Natural killer cell (primary cell): ENCODE data around the gene PRIMPOL. TPM values are rescaled to one million over a fixed set of nuclear protein-coding genes. Genes with fewer than 3 reads are reported as not detected.

Source experiments
- ATAC-seq, 3 donors: fragments of 150-1000 bp in 2 of 3; fragments of 200-7000 bp in 1 of 3; cut with Tn5 transposase; 1 replicate in 1 of 3; 2 replicates in 2 of 3; pipeline ENCODE4 v1.10.0; 2021; ENCODE audit warnings: mild to moderate bottlenecking in 2 of 3, moderate library complexity in 2 of 3
- DNase-seq, 2 donors: peaks; one replicate each; pipeline versions ENCODE4 v3.0.0 to v3.0.0-alpha.2; 2013 to 2021; ENCODE audit warnings: mixed read lengths in 1 of 2
- H3K27ac ChIP-seq: one replicate; pipeline ENCODE4 v1.5.1; 2013; ENCODE audit warnings: mild to moderate bottlenecking, low read length
- H3K27me3 ChIP-seq: one replicate; pipeline ENCODE4 v1.6.1; 2013; ENCODE audit warnings: low read length; ENCODE audit not compliant: control insufficient read depth, insufficient read depth
- H3K36me3 ChIP-seq: one replicate; pipeline ENCODE4 v1.6.1; 2013; ENCODE audit warnings: low read length; ENCODE audit not compliant: control insufficient read depth, insufficient read depth
- H3K4me1 ChIP-seq: one replicate; pipeline ENCODE4 v1.6.1; 2013; ENCODE audit warnings: low read length; ENCODE audit not compliant: control insufficient read depth, insufficient read depth
- H3K4me3 ChIP-seq: one replicate; pipeline ENCODE4 v1.5.1; 2013; ENCODE audit warnings: low read length
- H3K9me3 ChIP-seq: one replicate; pipeline ENCODE4 v1.6.1; 2013; ENCODE audit warnings: low read length; ENCODE audit not compliant: control insufficient read depth, insufficient read depth
- H3K27ac Mint-ChIP-seq, 2 donors: one replicate each; pipeline ENCODE4 v1.8.0; 2022; ENCODE audit warnings: mild to moderate bottlenecking in 2 of 2, mixed read lengths in 2 of 2, moderate library complexity in 1 of 2
- H3K27me3 Mint-ChIP-seq, 2 donors: one replicate each; pipeline ENCODE4 v1.8.0; 2022; ENCODE audit warnings: low read depth in 2 of 2, mixed read lengths in 2 of 2
- H3K36me3 Mint-ChIP-seq: one replicate; pipeline ENCODE4 v1.8.0; 2022; ENCODE audit warnings: mixed read lengths
- H3K4me1 Mint-ChIP-seq, 2 donors: one replicate each; pipeline ENCODE4 v1.8.0; 2022; ENCODE audit warnings: mixed read lengths in 2 of 2
- H3K4me3 Mint-ChIP-seq: one replicate; pipeline ENCODE4 v1.8.0; 2022; ENCODE audit warnings: mild to moderate bottlenecking, moderate library complexity, mixed read lengths
- H3K9me3 Mint-ChIP-seq, 2 donors: one replicate each; pipeline ENCODE4 v1.8.0; 2022; ENCODE audit warnings: mixed read lengths in 2 of 2
- CTCF ChIP-seq: fragments of 200-600 bp; IDR thresholded peaks from one replicate; pipeline ENCODE4 v1.8.0; 2022; ENCODE audit warnings: antibody characterized with exemption
- WGBS: methylation state at CpG from one replicate; pipeline ENCODE4 v1.1.7; 2013; ENCODE audit warnings: missing lambda C conversion rate; ENCODE audit not compliant: insufficient coverage; 5-methylcytosine and 5-hydroxymethylcytosine counted together
- intact Hi-C: fragments of 100-400 bp; cut with micrococcal nuclease; formaldehyde crosslinking; loops from one replicate; pipeline ENCODE4 v1.14.2; 2022
- total RNA-seq, 4 donors: library from RNA; stranded (reverse); fragments of 120-200 nt in 1 of 4; gene quantifications; one replicate each; pipeline versions ENCODE4 v1.2.3 to v1.2.4, GENCODE V29; 2013 to 2022

PRIMPOL gene
- total RNA-seq, 3 donors from 2014 or later (not counting 1 experiment from before 2014, with no cell fraction given) = 13.2 to 17.9 (median 16.9) TPM

GRCh38 chr4:184681916-184682315 is 32.4 kb downstream of the PRIMPOL start:
- Mint-ChIP-seq H3K27me3 (no peaks in the 10 kb centered on the region), H3K36me3 (no peaks in the 10 kb centered on the region), H3K27ac (no peak overlapping the region), H3K4me3 (no peak overlapping the region), H3K9me3 (no peaks in the 10 kb centered on the region), H3K4me1 (peaks cover 13% of the 10 kb centered on the region in 2 donors)
- Histone ChIP-seq H3K27ac (no peak overlapping the region), H3K9me3 (no peaks in the 10 kb centered on the region), H3K36me3 (no peaks in the 10 kb centered on the region), H3K4me3 (no peak overlapping the region), H3K27me3 (no peaks in the 10 kb centered on the region), H3K4me1 (peaks cover 4% of the 10 kb centered on the region)
- DNase-seq = no peak
- TF ChIP-seq CTCF = no peak
- 86% methylated on average over 1 of the region's 1 CpG for WGBS
- intact Hi-C loops = no loop called here
- ATAC-seq = no peak

- DNase-seq = no peak
- ATAC-seq = peak in 2 of 3 donors; percentile 29 to 90
- Histone ChIP-seq H3K27me3 (no peaks in the 10 kb centered on the region), H3K4me1 (peaks cover 4% of the 10 kb centered on the region), H3K36me3 (no peaks in the 10 kb centered on the region), H3K27ac (peak overlapping the region; percentile 6), H3K4me3 (no peak overlapping the region), H3K9me3 (no peaks in the 10 kb centered on the region)
- Mint-ChIP-seq H3K4me1 (peaks cover 13% of the 10 kb centered on the region in 2 donors), H3K36me3 (no peaks in the 10 kb centered on the region), H3K27ac (peak overlapping the region; percentile 80 to 90), H3K4me3 (no peak overlapping the region), H3K9me3 (no peaks in the 10 kb centered on the region), H3K27me3 (no peaks in the 10 kb centered on the region)
- no peak for TF ChIP-seq CTCF
- 26% methylated on average over 5 of the region's 5 CpGs for WGBS
- intact Hi-C loops = no loop called here
Measured at GRCh38 chr4:184684491-184685189, 35.1 kb downstream of the PRIMPOL start.

- H3K36me3 ChIP-seq = peaks cover 9% of the 10 kb centered on the region
- no peak overlapping the region for H3K4me3 ChIP-seq
- Mint-ChIP-seq H3K27me3 (no peaks in the 10 kb centered on the region), H3K36me3 (no peaks in the 10 kb centered on the region), H3K9me3 (no peaks in the 10 kb centered on the region), H3K4me3 (no peak overlapping the region), H3K4me1 (peaks cover 13% of the 10 kb centered on the region in 2 donors), H3K27ac (no peak overlapping the region)
- H3K27me3 ChIP-seq = no peaks in the 10 kb centered on the region
- intact Hi-C loops = no loop called here
- 50% methylated on average over 2 of the region's 3 CpGs for WGBS
- no peak overlapping the region for H3K27ac ChIP-seq
- DNase-seq (no peak), ATAC-seq (no peak)
- peaks cover 4% of the 10 kb centered on the region for H3K4me1 ChIP-seq
- no peaks in the 10 kb centered on the region for H3K9me3 ChIP-seq
- TF ChIP-seq CTCF = no peak
Measured at GRCh38 chr4:184688005-184688404, 38.5 kb downstream of the PRIMPOL start.

GRCh38 chr4:184688447-184688846 is 38.9 kb downstream of the PRIMPOL start:
- Mint-ChIP-seq H3K27ac (no peak overlapping the region), H3K27me3 (no peaks in the 10 kb centered on the region), H3K4me1 (peaks cover 13% of the 10 kb centered on the region in 2 donors), H3K36me3 (no peaks in the 10 kb centered on the region), H3K4me3 (no peak overlapping the region), H3K9me3 (no peaks in the 10 kb centered on the region)
- H3K4me1 ChIP-seq = peaks cover 4% of the 10 kb centered on the region
- H3K36me3 ChIP-seq = peaks cover 12% of the 10 kb centered on the region
- no peaks in the 10 kb centered on the region for H3K27me3 ChIP-seq
- H3K27ac ChIP-seq = no peak overlapping the region
- no peak overlapping the region for H3K4me3 ChIP-seq
- H3K9me3 ChIP-seq = no peaks in the 10 kb centered on the region
- intact Hi-C loops = no loop called here
- ATAC-seq (no peak), DNase-seq (no peak)
- WGBS = 73% methylated on average over 11 of the region's 11 CpGs
- TF ChIP-seq CTCF = no peak
